GM18861 (cell line): ENCODE measurements around the gene C11orf98.
"Not testable (repeated sequence)": the region's sequence is repeated elsewhere in the genome, so short reads cannot be mapped to it uniquely, and the experiment has no call there.

Experiments used
- ATAC-seq: cut with Tn5 transposase; IDR thresholded peaks from one replicate; pipeline ENCODE4 v1.9.1; 2021; ENCODE audit not compliant: unreplicated experiment

C11orf98 gene

GRCh38 chr11:62687508-62688396 lies 22.7 kb upstream of the C11orf98 start:
- no peak for ATAC-seq

GRCh38 chr11:62682518-62682917 lies 17.5 kb upstream of the C11orf98 start:
- no peak for ATAC-seq

GRCh38 chr11:62680825-62681240 lies 15.8 kb upstream of the C11orf98 start:
- peak; percentile 52 for ATAC-seq

GRCh38 chr11:62678770-62679696 lies 14.0 kb upstream of the C11orf98 start, which contains the start of gene UBXN1:
Gene UBXN1 (minus strand): TSS chr11:62679073. CDS start chr11:62678923, 150 bp downstream.
- ATAC-seq = peak; percentile 49

GRCh38 chr11:62678433-62678769 lies 13.4 kb upstream of the C11orf98 start:
- ATAC-seq = no peak

GRCh38 chr11:62677714-62678113 lies 12.7 kb upstream of the C11orf98 start:
- ATAC-seq = no peak

- no peak for ATAC-seq
These were observed 12.1 kb upstream of the C11orf98 start for GRCh38 chr11:62677156-62677555.

GRCh38 chr11:62676698-62677097 lies 11.7 kb upstream of the C11orf98 start:
- no peak for ATAC-seq

- ATAC-seq = not testable (repeated sequence)
These were observed 10.4 kb upstream of the C11orf98 start for GRCh38 chr11:62675415-62675814.

- no peak for ATAC-seq
These were observed 8.2 kb upstream of the C11orf98 start for GRCh38 chr11:62673196-62673525.

- peak; percentile 52 for ATAC-seq
These were observed 6.8 kb upstream of the C11orf98 start, which contains the start of the genes LBHD1 and UQCC3 for GRCh38 chr11:62671608-62672389. Gene LBHD1 (minus strand): TSS chr11:62672267. CDS start chr11:62670031, 2,236 bp downstream. Gene UQCC3 (plus strand): TSS chr11:62671673. CDS start chr11:62671746, 73 bp downstream.

GRCh38 chr11:62671236-62671607 lies 6.2 kb upstream of the C11orf98 start:
- ATAC-seq = no peak

- ATAC-seq = no peak
These were observed 4.6 kb upstream of the C11orf98 start for GRCh38 chr11:62669420-62670161.

- ATAC-seq = no peak
These were observed 2.5 kb upstream of the C11orf98 start for GRCh38 chr11:62667460-62667859.

GRCh38 chr11:62666259-62666926 lies 1.4 kb upstream of the C11orf98 start:
- no peak for ATAC-seq

GRCh38 chr11:62665599-62666258 lies 719 bp upstream of the C11orf98 start:
- no peak for ATAC-seq

- ATAC-seq = peak; percentile 10
These were observed 470 bp downstream of the C11orf98 start for GRCh38 chr11:62664405-62665074.

- no peak for ATAC-seq
These were observed 8.1 kb downstream of the C11orf98 start for GRCh38 chr11:62656796-62657429.
